Measurements from ENCODE around the gene MRPS35.

Gene MRPS35

GRCh38 chr12:27723212-27723611 is 12.6 kb downstream of the MRPS35 start:
- Histone ChIP-seq H3K79me2 (ENCODE audit: control insufficient read depth, low read length) (peaks cover 4% of the 10 kb centered on the region; the same call in 1 of the 2 replicates), H3K9me3 (ENCODE audit: control insufficient read depth, insufficient read depth, low read length) (no peaks in the 10 kb centered on the region), H3K27me3 (ENCODE audit: control insufficient read depth, low read length) (no peaks in the 10 kb centered on the region), H3K4me2 (ENCODE audit: low read length) (no peak overlapping the region), H3K4me3 (ENCODE audit: low read length) (no peak overlapping the region), H3K4me1 (ENCODE audit: control insufficient read depth, low read length) (no peaks in the 10 kb centered on the region), H3K9me2 (replicated peaks; ENCODE audit: control insufficient read depth, low read length) (no peaks in the 10 kb centered on the region), H3K27ac (ENCODE audit: low read depth, low read length) (no peak overlapping the region), H4K20me1 (ENCODE audit: control insufficient read depth, insufficient read depth, low read depth, low read length) (0 out of 2 replicates have a peak, but pooled peaks cover 5% of the 10 kb centered on the region), H3K36me3 (ENCODE audit: control insufficient read depth, low read length) (peaks cover 69% of the 10 kb centered on the region), H3F3A (ENCODE audit: control insufficient read depth, insufficient read depth) (no peaks in the 10 kb centered on the region; the same call in 1 of the 2 replicates)
- TF ChIP-seq CTCF (IDR thresholded peaks at IDR 0.05; ENCODE audit: low read depth, low read length, poor library complexity, severe bottlenecking) (no peak), EZH2phosphoT487 (IDR thresholded peaks at IDR 0.05; ENCODE audit: borderline replicate concordance, low read length) (no peak)

- Histone ChIP-seq H3K4me2 (ENCODE audit: low read length) (no peak overlapping the region), H3K4me1 (ENCODE audit: control insufficient read depth, low read length) (no peaks in the 10 kb centered on the region), H3K9me3 (ENCODE audit: control insufficient read depth, insufficient read depth, low read length) (no peaks in the 10 kb centered on the region), H3F3A (ENCODE audit: control insufficient read depth, insufficient read depth) (0 out of 2 replicates have a peak, but pooled peaks cover 3% of the 10 kb centered on the region), H3K79me2 (ENCODE audit: control insufficient read depth, low read length) (peaks cover 4% of the 10 kb centered on the region; the same call in 1 of the 2 replicates), H3K27me3 (ENCODE audit: control insufficient read depth, low read length) (no peaks in the 10 kb centered on the region), H3K4me3 (ENCODE audit: low read length) (no peak overlapping the region), H3K36me3 (ENCODE audit: control insufficient read depth, low read length) (peaks cover 69% of the 10 kb centered on the region), H3K27ac (ENCODE audit: low read depth, low read length) (no peak overlapping the region), H3K9me2 (replicated peaks; ENCODE audit: control insufficient read depth, low read length) (no peaks in the 10 kb centered on the region), H4K20me1 (ENCODE audit: control insufficient read depth, insufficient read depth, low read depth, low read length) (0 out of 2 replicates have a peak, but pooled peaks cover 3% of the 10 kb centered on the region)
- TF ChIP-seq CTCF (IDR thresholded peaks at IDR 0.05; ENCODE audit: low read depth, low read length, poor library complexity, severe bottlenecking), result no peak
- no peak for TF ChIP-seq EZH2phosphoT487 (IDR thresholded peaks at IDR 0.05; ENCODE audit: borderline replicate concordance, low read length)
These were observed 19.5 kb downstream of the MRPS35 start for GRCh38 chr12:27730097-27730588.

DNA sequence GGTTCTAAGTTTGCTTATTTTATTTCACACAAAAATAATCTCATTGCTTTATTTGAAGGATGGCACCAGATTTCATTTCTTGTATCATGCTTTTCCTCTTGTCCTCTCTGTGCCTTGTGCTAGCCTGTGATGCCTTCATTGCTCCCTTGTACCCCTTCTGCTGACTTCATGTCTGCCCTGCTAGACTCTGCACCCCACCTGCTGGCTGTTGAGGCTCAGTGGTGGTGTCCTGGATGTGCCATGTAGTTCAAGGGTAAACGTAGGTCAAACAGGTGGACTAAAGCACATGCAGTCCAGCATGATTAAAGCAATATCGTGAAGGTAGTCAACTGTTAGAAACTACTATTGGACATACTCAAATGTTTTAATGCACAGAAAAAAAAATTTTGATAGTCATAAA is 21.6 kb downstream of the MRPS35 start:
- Histone ChIP-seq H3K27me3 (ENCODE audit: control insufficient read depth, low read length) (no peaks in the 10 kb centered on the region), H3F3A (ENCODE audit: control insufficient read depth, insufficient read depth) (0 out of 2 replicates have a peak, but pooled peaks cover 3% of the 10 kb centered on the region), H3K4me2 (ENCODE audit: low read length) (no peak overlapping the region), H3K4me3 (ENCODE audit: low read length) (no peak overlapping the region), H3K4me1 (ENCODE audit: control insufficient read depth, low read length) (no peaks in the 10 kb centered on the region), H3K27ac (ENCODE audit: low read depth, low read length) (no peak overlapping the region), H4K20me1 (ENCODE audit: control insufficient read depth, insufficient read depth, low read depth, low read length) (0 out of 2 replicates have a peak, but pooled peaks cover 3% of the 10 kb centered on the region), H3K36me3 (ENCODE audit: control insufficient read depth, low read length) (peaks cover 63% of the 10 kb centered on the region), H3K9me3 (ENCODE audit: control insufficient read depth, insufficient read depth, low read length) (no peaks in the 10 kb centered on the region), H3K79me2 (ENCODE audit: control insufficient read depth, low read length) (peaks cover 4% of the 10 kb centered on the region; the same call in 1 of the 2 replicates), H3K9me2 (replicated peaks; ENCODE audit: control insufficient read depth, low read length) (no peaks in the 10 kb centered on the region)
- TF ChIP-seq EZH2phosphoT487 (IDR thresholded peaks at IDR 0.05; ENCODE audit: borderline replicate concordance, low read length) (no peak), CTCF (IDR thresholded peaks at IDR 0.05; ENCODE audit: low read depth, low read length, poor library complexity, severe bottlenecking) (peak; percentile 22)
